ENCODE data around the gene NEURL4.
A peak's percentile ranks its signal among the peaks of the same experiment; 100 is the strongest.

- TF ChIP-seq CTCF (IDR thresholded peaks at IDR 0.05) (no peak), POLR2A (IDR thresholded peaks at IDR 0.05) (peak; percentile 35 to 62)
Measured at GRCh38 chr17:7308625-7309433, 20.3 kb downstream of the NEURL4 start.

Data from Peyer's patch (tissue), 4 donors.